SU-DHL-6 (cell line): ENCODE results near the gene RING1.
A peak's percentile ranks its signal among the peaks of the same experiment; 100 is the strongest.

Experiments used
- H2AFZ ChIP-seq: fragments of 200-600 bp; sonication (generic); 2 replicates; pipeline ENCODE4 v1.6.1; 2014; ENCODE audit warnings: low read depth, mild to moderate bottlenecking, moderate library complexity, mixed read lengths, antibody characterized with exemption, low read length; ENCODE audit not compliant: severe bottlenecking
- H3F3A ChIP-seq: fragments of 200-600 bp; shearing (Covaris generic); 2 replicates; pipeline ENCODE4 v1.6.0; 2016; ENCODE audit warnings: antibody characterized with exemption, mild to moderate bottlenecking; ENCODE audit not compliant: insufficient read depth
- H3K27ac ChIP-seq: fragments of 200-600 bp; sonication (generic); 2 replicates; pipeline ENCODE4 v1.5.1; 2016; ENCODE audit warnings: low read depth, mild to moderate bottlenecking, low read length, moderate library complexity, mixed read lengths
- H3K27me3 ChIP-seq: fragments of 200-600 bp; sonication (generic), shearing (Covaris generic); 2 replicates; pipeline ENCODE4 v1.6.0; 2014; ENCODE audit warnings: mild to moderate bottlenecking, low read length
- H3K36me3 ChIP-seq: fragments of 200-600 bp; sonication (generic); 2 replicates; pipeline ENCODE4 v1.6.1; 2014; ENCODE audit warnings: mild to moderate bottlenecking, low read length, mixed read lengths
- H3K4me2 ChIP-seq: fragments of 300-600, 200-600 bp; shearing (Covaris generic), sonication (generic); 2 replicates; pipeline ENCODE4 v1.6.0; 2014; ENCODE audit warnings: low read length, low read depth, mild to moderate bottlenecking; ENCODE audit not compliant: poor library complexity, severe bottlenecking
- H3K4me3 ChIP-seq: fragments of 200-600 bp; sonication (generic); 2 replicates; pipeline ENCODE4 v1.5.1; 2014; ENCODE audit warnings: antibody characterized with exemption, low read length, mild to moderate bottlenecking, mixed read lengths; ENCODE audit not compliant: insufficient read depth, poor library complexity, severe bottlenecking
- H3K79me2 ChIP-seq: fragments of 200-600 bp; sonication (generic); 2 replicates; pipeline ENCODE4 v1.6.1; 2014; ENCODE audit warnings: mild to moderate bottlenecking, low read length, moderate library complexity; ENCODE audit not compliant: insufficient read depth
- H3K9ac ChIP-seq: fragments of 200-600 bp; sonication (generic); 2 replicates; pipeline ENCODE4 v1.7.0; 2014; ENCODE audit warnings: mild to moderate bottlenecking, low read length
- H3K9me2 ChIP-seq: fragments of 200-600 bp; sonication (generic); replicated peaks from 2 replicates; pipeline ENCODE4 v1.6.1; 2014; ENCODE audit warnings: low read length; ENCODE audit not compliant: insufficient read depth
- H3K9me3 ChIP-seq: fragments of 200-600 bp; sonication (generic); 2 replicates; pipeline ENCODE4 v1.6.1; 2014; ENCODE audit warnings: low read length, mixed read lengths; ENCODE audit not compliant: insufficient read depth
- H4K20me1 ChIP-seq: fragments of 200-600 bp; sonication (generic); 2 replicates; pipeline ENCODE4 v1.6.1; 2014; ENCODE audit warnings: low read depth, mild to moderate bottlenecking, antibody characterized with exemption, low read length, moderate library complexity, mixed read lengths
- EZH2phosphoT487 ChIP-seq: fragments of 200-600 bp; sonication (generic), shearing (Covaris generic); conservative IDR thresholded peaks from 2 replicates; pipeline ENCODE4 v1.6.1; 2018; ENCODE audit warnings: mild to moderate bottlenecking, antibody characterized with exemption, low read length, moderate library complexity, mixed read lengths
- TF ChIP-seq, protein P1 (sequence below): fragments of 200-600 bp; sonication (generic); IDR thresholded peaks from one replicate; pipeline ENCODE4 v1.5.1; 2017; ENCODE audit warnings: antibody characterized with exemption, mild to moderate bottlenecking, low read length, moderate library complexity; ENCODE audit not compliant: insufficient read depth, poor library complexity, severe bottlenecking

Gene RING1

DNA sequence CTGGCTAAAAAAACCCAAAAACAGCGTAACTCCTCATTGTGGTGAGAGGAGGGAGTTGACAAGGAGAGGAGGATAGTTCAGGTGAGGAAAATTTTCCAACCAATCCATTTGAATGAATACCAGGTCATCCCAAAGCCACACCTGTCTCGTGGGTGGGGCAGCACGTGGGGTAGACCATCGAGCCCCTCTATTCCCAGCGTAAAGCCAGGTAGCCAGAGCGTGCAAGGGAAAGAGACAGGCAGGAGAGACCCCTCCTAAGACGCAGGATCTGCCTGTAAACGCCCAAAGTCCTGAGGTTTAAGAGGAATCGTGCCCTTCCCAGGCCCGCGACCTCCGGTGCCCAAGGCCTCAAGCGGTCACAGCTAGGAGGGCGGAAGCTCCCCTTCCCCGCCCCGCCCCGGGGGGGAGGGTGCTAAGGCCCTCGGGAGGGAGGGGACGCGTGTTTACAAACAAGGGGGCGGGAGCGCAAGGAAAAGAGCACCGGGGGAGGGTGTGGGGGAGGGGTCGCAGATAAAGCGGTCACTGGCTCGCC, 8.5 kb upstream of the RING1 start:
- no peaks in the 10 kb centered on the region for H3K27me3 ChIP-seq
- H4K20me1 ChIP-seq: no peaks in the 10 kb centered on the region
- peaks cover 13% of the 10 kb centered on the region for H3K36me3 ChIP-seq
- H3K4me3 ChIP-seq: peak overlapping the region; percentile 97
- TF ChIP-seq, protein P1, sequence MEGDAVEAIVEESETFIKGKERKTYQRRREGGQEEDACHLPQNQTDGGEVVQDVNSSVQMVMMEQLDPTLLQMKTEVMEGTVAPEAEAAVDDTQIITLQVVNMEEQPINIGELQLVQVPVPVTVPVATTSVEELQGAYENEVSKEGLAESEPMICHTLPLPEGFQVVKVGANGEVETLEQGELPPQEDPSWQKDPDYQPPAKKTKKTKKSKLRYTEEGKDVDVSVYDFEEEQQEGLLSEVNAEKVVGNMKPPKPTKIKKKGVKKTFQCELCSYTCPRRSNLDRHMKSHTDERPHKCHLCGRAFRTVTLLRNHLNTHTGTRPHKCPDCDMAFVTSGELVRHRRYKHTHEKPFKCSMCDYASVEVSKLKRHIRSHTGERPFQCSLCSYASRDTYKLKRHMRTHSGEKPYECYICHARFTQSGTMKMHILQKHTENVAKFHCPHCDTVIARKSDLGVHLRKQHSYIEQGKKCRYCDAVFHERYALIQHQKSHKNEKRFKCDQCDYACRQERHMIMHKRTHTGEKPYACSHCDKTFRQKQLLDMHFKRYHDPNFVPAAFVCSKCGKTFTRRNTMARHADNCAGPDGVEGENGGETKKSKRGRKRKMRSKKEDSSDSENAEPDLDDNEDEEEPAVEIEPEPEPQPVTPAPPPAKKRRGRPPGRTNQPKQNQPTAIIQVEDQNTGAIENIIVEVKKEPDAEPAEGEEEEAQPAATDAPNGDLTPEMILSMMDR: no peak
- no peak for TF ChIP-seq EZH2phosphoT487
- H3F3A ChIP-seq: peaks cover 39% of the 10 kb centered on the region
- peaks cover 33% of the 10 kb centered on the region for H3K79me2 ChIP-seq
- H3K9me3 ChIP-seq: no peaks in the 10 kb centered on the region
- H3K4me2 ChIP-seq: peak overlapping the region; percentile 73
- H3K27ac ChIP-seq: peak overlapping the region; percentile 83
- no peaks in the 10 kb centered on the region for H3K9me2 ChIP-seq
- H3K9ac ChIP-seq: peak overlapping the region; percentile 85
- peak overlapping the region; percentile 9 for H2AFZ ChIP-seq

DNA sequence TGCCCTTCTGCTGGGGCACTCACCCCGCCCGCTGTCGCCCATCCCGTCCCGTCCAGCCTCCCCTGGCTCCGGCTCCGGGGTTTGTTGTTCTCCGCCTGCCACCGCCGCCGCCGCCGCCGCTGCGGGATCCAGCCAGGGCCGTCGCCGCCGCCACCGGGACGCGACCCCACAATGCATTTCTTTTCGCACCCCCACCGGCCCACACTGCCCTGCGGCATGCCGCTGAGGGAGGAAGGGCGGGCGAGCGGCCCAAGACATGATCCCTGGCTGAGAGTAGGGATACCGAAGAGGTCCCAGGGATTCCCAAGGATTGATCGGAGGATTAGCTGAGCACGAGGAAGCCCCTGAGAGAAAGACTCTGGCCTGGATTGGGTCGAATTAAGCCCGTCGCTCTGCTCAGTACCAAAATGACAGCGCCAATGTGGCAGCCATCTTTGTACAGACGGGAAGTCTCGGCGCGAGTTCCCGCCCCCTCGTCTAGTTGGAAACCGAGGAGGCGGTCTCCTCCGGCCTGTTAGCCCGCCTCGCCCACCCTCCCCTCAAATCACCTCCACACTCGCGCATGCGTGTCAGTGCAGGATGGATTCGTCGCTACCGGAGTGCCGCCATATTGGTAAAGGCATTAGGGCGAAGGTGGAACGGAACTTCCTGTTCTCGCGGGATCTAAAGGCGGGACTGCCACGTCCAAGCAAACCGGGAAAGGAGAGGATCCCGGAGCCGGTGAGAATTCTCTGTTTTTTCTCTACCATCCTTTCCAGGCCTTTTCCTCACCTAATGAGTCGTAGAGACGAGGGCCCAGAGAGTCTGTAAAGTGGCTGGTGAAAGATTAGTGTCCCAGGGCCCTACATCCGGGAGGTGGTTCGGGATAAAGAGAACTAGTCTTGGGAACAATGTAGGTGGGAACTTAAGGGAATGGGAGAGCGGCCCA, 7.8 kb upstream of the RING1 start, which contains the start of the genes RXRB and SLC39A7:
Gene RXRB, minus strand, starts transcription at position 447 of the 928 bp plus-strand sequence. Its CDS starts 189 bp downstream, at position 258.
Gene SLC39A7, plus strand, starts transcription at position 649 of the 928 bp plus-strand sequence. CDS start 379 bp downstream, outside the sequence.
- Histone ChIP-seq H3K4me3 (peak within 1 kb of the TSS; percentile 97), H3K9ac (peak within 1 kb of the TSS; percentile 85), H3K27me3 (no peaks in the 10 kb centered on the region), H3K4me2 (peak within 1 kb of the TSS; percentile 73), H3K79me2 (peaks cover 33% of the 10 kb centered on the region), H3K9me2 (no peaks in the 10 kb centered on the region), H3K27ac (peak within 1 kb of the TSS; percentile 83), H3F3A (peaks cover 41% of the 10 kb centered on the region), H2AFZ (peak within 1 kb of the TSS; percentile 84), H3K36me3 (peaks cover 13% of the 10 kb centered on the region), H4K20me1 (no peaks in the 10 kb centered on the region), H3K9me3 (no peaks in the 10 kb centered on the region)
- no peak for TF ChIP-seq EZH2phosphoT487
- TF ChIP-seq, protein P1: no peak

DNA sequence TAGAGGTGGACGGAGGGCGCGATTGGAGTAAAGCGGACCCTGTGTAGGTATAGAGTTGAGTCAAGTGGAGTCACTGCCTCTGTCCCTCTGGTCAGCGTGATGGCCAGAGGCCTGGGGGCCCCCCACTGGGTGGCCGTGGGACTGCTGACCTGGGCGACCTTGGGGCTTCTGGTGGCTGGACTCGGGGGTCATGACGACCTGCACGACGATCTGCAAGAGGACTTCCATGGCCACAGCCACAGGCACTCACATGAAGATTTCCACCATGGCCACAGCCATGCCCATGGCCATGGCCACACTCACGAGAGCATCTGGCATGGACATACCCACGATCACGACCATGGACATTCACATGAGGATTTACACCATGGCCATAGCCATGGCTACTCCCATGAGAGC, 7.2 kb upstream of the RING1 start:
- H2AFZ ChIP-seq: peak overlapping the region; percentile 50
- peak overlapping the region; percentile 85 for H3K9ac ChIP-seq
- no peaks in the 10 kb centered on the region for H3K9me2 ChIP-seq
- H3F3A ChIP-seq: peaks cover 48% of the 10 kb centered on the region
- H4K20me1 ChIP-seq: no peaks in the 10 kb centered on the region
- H3K79me2 ChIP-seq: peaks cover 33% of the 10 kb centered on the region
- peak overlapping the region; percentile 73 for H3K4me2 ChIP-seq
- H3K9me3 ChIP-seq: no peaks in the 10 kb centered on the region
- H3K4me3 ChIP-seq: peak overlapping the region; percentile 97
- peaks cover 13% of the 10 kb centered on the region for H3K36me3 ChIP-seq
- H3K27me3 ChIP-seq: no peaks in the 10 kb centered on the region
- peak overlapping the region; percentile 83 for H3K27ac ChIP-seq
- TF ChIP-seq EZH2phosphoT487: no peak
- TF ChIP-seq, protein P1: no peak
